ENCODE results near the gene EEF2K. TPM values are rescaled to one million over a fixed set of nuclear protein-coding genes. Genes with fewer than 3 reads are reported as not detected.

Gene EEF2K
- total RNA-seq, 1 experiment from 2014 or later: 31.0 TPM

- no peak for TF ChIP-seq CEBPB (IDR thresholded peaks at IDR 0.05; ENCODE audit: low read depth)
- no peak for TF ChIP-seq ZFX (IDR thresholded peaks at IDR 0.05)
- no peak for TF ChIP-seq SP1 (IDR thresholded peaks at IDR 0.05; ENCODE audit: low read depth)
- no peaks in the 10 kb centered on the region for H3K36me3 ChIP-seq (ENCODE audit: control insufficient read depth in 1 of 2, insufficient read depth in 2 of 2, low read length in 2 of 2)
- RAD21 ChIA-PET (ENCODE audit: low non-redundant PET in 1 of 2, low total read pairs in 2 of 2, uncharacterized antibody in 2 of 2, unreplicated experiment in 2 of 2): no interaction called here
- H3K27me3 ChIP-seq (ENCODE audit: insufficient read depth, low read length): no peaks in the 10 kb centered on the region; the same call in 1 of the 2 replicates
- no peaks in the 10 kb centered on the region for H3K9me3 ChIP-seq (ENCODE audit: control insufficient read depth in 1 of 2, insufficient read depth in 1 of 2, low read depth in 1 of 2, low read length in 2 of 2)
- H3K4me1 ChIP-seq (ENCODE audit: control insufficient read depth in 1 of 2, insufficient read depth in 2 of 2, low read length in 2 of 2): no peaks in the 10 kb centered on the region
- BruUV-seq (replicated peaks): no TSS peak
- H3K27ac ChIP-seq (ENCODE audit: low read depth, low read length): no peak overlapping the region
- intact Hi-C loops (cut with micrococcal nuclease): loop anchor here (10.0 kb wide), 3 partner anchors 57 to 1253 kb away; partner anchors contain the start of gene IGSF6
- no peaks in the 10 kb centered on the region for H3K9me2 ChIP-seq (ENCODE audit: insufficient read depth)
- H4K20me1 ChIP-seq (ENCODE audit: insufficient read depth): no peaks in the 10 kb centered on the region
- H2AFZ ChIP-seq (ENCODE audit: low read depth, low read length, poor library complexity, severe bottlenecking): no peak overlapping the region
- H3K4me2 ChIP-seq (ENCODE audit: low read length): no peak overlapping the region
- H3K9ac ChIP-seq (ENCODE audit: low read length): no peak overlapping the region
- no peak overlapping the region for H3K4me3 ChIP-seq (replicated peaks in 1 of 2; ENCODE audit: low read depth in 1 of 2, low read length in 2 of 2)
- CTCF ChIA-PET: interaction anchor here (0.9 kb wide), 1 partner anchor 103 kb away, joined by 3 read pairs; no protein-coding TSS in a partner anchor
- ATAC-seq: no peak
- POLR2A ChIA-PET: no interaction called here
- DNase-seq (ENCODE audit: low read depth, low spot score): no peak
- H3K79me2 ChIP-seq (ENCODE audit: insufficient read depth, low read length): no peaks in the 10 kb centered on the region
These were observed 24.7 kb upstream of the EEF2K start for GRCh38 chr16:22181426-22181825.

GRCh38 chr16:22181843-22182242 is 24.2 kb upstream of the EEF2K start:
- no peak overlapping the region for H3K9ac ChIP-seq (ENCODE audit: low read length)
- H3K79me2 ChIP-seq (ENCODE audit: insufficient read depth, low read length): no peaks in the 10 kb centered on the region
- H3K27me3 ChIP-seq (ENCODE audit: insufficient read depth, low read length): no peaks in the 10 kb centered on the region; the same call in 1 of the 2 replicates
- DNase-seq (ENCODE audit: low read depth, low spot score) (no peak), ATAC-seq (no peak)
- no peak overlapping the region for H3K27ac ChIP-seq (ENCODE audit: low read depth, low read length)
- ChIA-PET POLR2A (no interaction called here), CTCF (interaction anchor here (0.9 kb wide), 1 partner anchor 104 kb away, joined by 3 read pairs; no protein-coding TSS in a partner anchor), RAD21 (ENCODE audit: low non-redundant PET in 1 of 2, low total read pairs in 2 of 2, uncharacterized antibody in 2 of 2, unreplicated experiment in 2 of 2) (no interaction called here)
- BruUV-seq (replicated peaks): no TSS peak
- H3K4me2 ChIP-seq (ENCODE audit: low read length): no peak overlapping the region
- no peaks in the 10 kb centered on the region for H3K36me3 ChIP-seq (ENCODE audit: control insufficient read depth in 1 of 2, insufficient read depth in 2 of 2, low read length in 2 of 2)
- no peak overlapping the region for H3K4me3 ChIP-seq (replicated peaks in 1 of 2; ENCODE audit: low read depth in 1 of 2, low read length in 2 of 2)
- H4K20me1 ChIP-seq (ENCODE audit: insufficient read depth): no peaks in the 10 kb centered on the region
- no peaks in the 10 kb centered on the region for H3K9me3 ChIP-seq (ENCODE audit: control insufficient read depth in 1 of 2, insufficient read depth in 1 of 2, low read depth in 1 of 2, low read length in 2 of 2)
- intact Hi-C loops (cut with micrococcal nuclease): loop anchor here (10.0 kb wide), 3 partner anchors 57 to 1253 kb away; partner anchors contain the start of gene IGSF6
- no peaks in the 10 kb centered on the region for H3K9me2 ChIP-seq (ENCODE audit: insufficient read depth)
- H3K4me1 ChIP-seq (ENCODE audit: control insufficient read depth in 1 of 2, insufficient read depth in 2 of 2, low read length in 2 of 2): no peaks in the 10 kb centered on the region
- no peak overlapping the region for H2AFZ ChIP-seq (ENCODE audit: low read depth, low read length, poor library complexity, severe bottlenecking)
- TF ChIP-seq JUND (IDR thresholded peaks at IDR 0.05) (no peak), EGR1 (IDR thresholded peaks at IDR 0.05; ENCODE audit: low read depth) (no peak), RAD21 (IDR thresholded peaks at IDR 0.05; ENCODE audit: low read depth) (no peak), REST (IDR thresholded peaks at IDR 0.05; ENCODE audit: low read depth) (no peak), ELF1 (IDR thresholded peaks at IDR 0.05; ENCODE audit: borderline replicate concordance, low read depth) (no peak), ATF3 (IDR thresholded peaks at IDR 0.05) (no peak), ZFX (IDR thresholded peaks at IDR 0.05) (no peak), SIN3A (IDR thresholded peaks at IDR 0.05; ENCODE audit: low read depth) (no peak), MAX (IDR thresholded peaks at IDR 0.05) (no peak), POLR2AphosphoS5 (IDR thresholded peaks at IDR 0.05; ENCODE audit: low read depth, low read length) (no peak), YY1 (IDR thresholded peaks at IDR 0.05; ENCODE audit: extremely low read depth, insufficient replicate concordance, low read depth, low read length) (no peak), TCF7L2 (IDR thresholded peaks at IDR 0.05; ENCODE audit: borderline replicate concordance, extremely low read depth, insufficient read depth, insufficient read length) (no peak), SP1 (IDR thresholded peaks at IDR 0.05; ENCODE audit: low read depth) (no peak), SRF (IDR thresholded peaks at IDR 0.05; ENCODE audit: low read depth) (no peak), ZBTB33 (IDR thresholded peaks at IDR 0.05; ENCODE audit: extremely low read depth, insufficient replicate concordance, low read length) (no peak)
